ENCODE results near the gene KRTAP1-3.
"Not testable (repeated sequence)": the region's sequence is repeated elsewhere in the genome, so short reads cannot be mapped to it uniquely, and the experiment has no call there.

The KRTAP1-3 gene

GRCh38 chr17:41049110-41049509 lies 14.4 kb upstream of the KRTAP1-3 start:
- CTCF ChIA-PET, result no interaction called here
- no peak for TF ChIP-seq ELF4 (IDR thresholded peaks at IDR 0.05)
- no peak for TF ChIP-seq BHLHE40 (IDR thresholded peaks at IDR 0.05; ENCODE audit: borderline replicate concordance)
- no peak for TF ChIP-seq L3MBTL2 (conservative IDR thresholded peaks at IDR 0.05)
- no peak for TF ChIP-seq TARDBP (IDR thresholded peaks at IDR 0.05)
- TF ChIP-seq FOXM1 (IDR thresholded peaks at IDR 0.05; ENCODE audit: borderline replicate concordance), result no peak
- TF ChIP-seq FOXA1 (IDR thresholded peaks at IDR 0.05), result no peak
- no peak for TF ChIP-seq SUZ12 (IDR thresholded peaks at IDR 0.05)
- TF ChIP-seq LEF1 (IDR thresholded peaks at IDR 0.05; ENCODE audit: borderline replicate concordance), result no peak
- no peak for TF ChIP-seq HDGF (IDR thresholded peaks at IDR 0.05; ENCODE audit: borderline replicate concordance)
- no peak for DNase-seq (ENCODE audit: extremely low spot score)
- POLR2A ChIA-PET, result no interaction called here

- DNase-seq (ENCODE audit: extremely low spot score), result no peak
- POLR2A ChIA-PET, result no interaction called here
- TF ChIP-seq ELF4 (IDR thresholded peaks at IDR 0.05), result no peak
- TF ChIP-seq LEF1 (IDR thresholded peaks at IDR 0.05; ENCODE audit: borderline replicate concordance), result no peak
- TF ChIP-seq BHLHE40 (IDR thresholded peaks at IDR 0.05; ENCODE audit: borderline replicate concordance), result no peak
- no peak for TF ChIP-seq ZNF384 (IDR thresholded peaks at IDR 0.05)
- no peak for TF ChIP-seq L3MBTL2 (conservative IDR thresholded peaks at IDR 0.05)
- no peak for TF ChIP-seq SP1 (IDR thresholded peaks at IDR 0.05)
- no peak for TF ChIP-seq FOXA1 (IDR thresholded peaks at IDR 0.05)
- no peak for TF ChIP-seq FOXM1 (IDR thresholded peaks at IDR 0.05; ENCODE audit: borderline replicate concordance)
- no peak for TF ChIP-seq PKNOX1 (IDR thresholded peaks at IDR 0.05)
- TF ChIP-seq SUZ12 (IDR thresholded peaks at IDR 0.05), result no peak
- TF ChIP-seq CTBP1 (IDR thresholded peaks at IDR 0.05; ENCODE audit: borderline replicate concordance), result no peak
- no peak for TF ChIP-seq ARNT (IDR thresholded peaks at IDR 0.05)
- CTCF ChIA-PET, result no interaction called here
Observed at GRCh38 chr17:41048441-41048840, 13.8 kb upstream of the KRTAP1-3 start.

- DNase-seq (ENCODE audit: extremely low spot score); CTCF ChIA-PET; POLR2A ChIA-PET: not testable (repeated sequence)
Observed at GRCh38 chr17:41046735-41047465, 12.2 kb upstream of the KRTAP1-3 start, which contains the start of gene KRTAP2-1. KRTAP2-1 (minus strand) TSS chr17:41047316; CDS start chr17:41047267, 49 bp downstream.

- POLR2A ChIA-PET, result no interaction called here
Observed at GRCh38 chr17:41042953-41043352, 8.3 kb upstream of the KRTAP1-3 start.

GRCh38 chr17:41040783-41041571 lies 6.3 kb upstream of the KRTAP1-3 start, which contains the start of gene KRTAP1-1:
KRTAP1-1 (minus strand) TSS chr17:41041450; CDS start chr17:41041397, 53 bp downstream.
- DNase-seq (ENCODE audit: extremely low spot score); CTCF ChIA-PET; POLR2A ChIA-PET: not testable (repeated sequence)

More at GRCh38 chr17:41042953-41043352, 8.3 kb upstream of the KRTAP1-3 start:
- no peak for TF ChIP-seq HDGF (IDR thresholded peaks at IDR 0.05; ENCODE audit: borderline replicate concordance)
- no peak for TF ChIP-seq ARNT (IDR thresholded peaks at IDR 0.05)
- no peak for TF ChIP-seq SP1 (IDR thresholded peaks at IDR 0.05)
- no peak for TF ChIP-seq LEF1 (IDR thresholded peaks at IDR 0.05; ENCODE audit: borderline replicate concordance)
- TF ChIP-seq NFRKB (IDR thresholded peaks at IDR 0.05), result no peak
- no peak for TF ChIP-seq BHLHE40 (IDR thresholded peaks at IDR 0.05; ENCODE audit: borderline replicate concordance)
- TF ChIP-seq TARDBP (IDR thresholded peaks at IDR 0.05), result no peak
- no peak for TF ChIP-seq FOXM1 (IDR thresholded peaks at IDR 0.05; ENCODE audit: borderline replicate concordance)
- TF ChIP-seq ELF4 (IDR thresholded peaks at IDR 0.05), result no peak
- TF ChIP-seq FOXK2 (IDR thresholded peaks at IDR 0.05), result no peak
- TF ChIP-seq ZNF384 (IDR thresholded peaks at IDR 0.05), result no peak
- no peak for TF ChIP-seq PKNOX1 (IDR thresholded peaks at IDR 0.05)
- TF ChIP-seq FOXA1 (IDR thresholded peaks at IDR 0.05), result no peak
- no peak for TF ChIP-seq CTBP1 (IDR thresholded peaks at IDR 0.05; ENCODE audit: borderline replicate concordance)
- TF ChIP-seq L3MBTL2 (conservative IDR thresholded peaks at IDR 0.05), result no peak
- TF ChIP-seq SUZ12 (IDR thresholded peaks at IDR 0.05), result no peak
- CTCF ChIA-PET, result no interaction called here
- DNase-seq (ENCODE audit: extremely low spot score), result no peak

GRCh38 chr17:41037853-41038350 lies 3.2 kb upstream of the KRTAP1-3 start:
- ChIA-PET POLR2A (no interaction called here), CTCF (no interaction called here)
- no peak for TF ChIP-seq HDGF (IDR thresholded peaks at IDR 0.05; ENCODE audit: borderline replicate concordance)
- TF ChIP-seq ARNT (IDR thresholded peaks at IDR 0.05), result no peak
- no peak for TF ChIP-seq CTBP1 (IDR thresholded peaks at IDR 0.05; ENCODE audit: borderline replicate concordance)
- TF ChIP-seq SUZ12 (IDR thresholded peaks at IDR 0.05), result no peak
- no peak for DNase-seq (ENCODE audit: extremely low spot score)

- no peak for TF ChIP-seq FOXA1 (IDR thresholded peaks at IDR 0.05)
- TF ChIP-seq PKNOX1 (IDR thresholded peaks at IDR 0.05), result no peak
- TF ChIP-seq NFRKB (IDR thresholded peaks at IDR 0.05), result no peak
- TF ChIP-seq SP1 (IDR thresholded peaks at IDR 0.05), result no peak
- no peak for TF ChIP-seq TARDBP (IDR thresholded peaks at IDR 0.05)
- no peak for TF ChIP-seq HDGF (IDR thresholded peaks at IDR 0.05; ENCODE audit: borderline replicate concordance)
- TF ChIP-seq ELF4 (IDR thresholded peaks at IDR 0.05), result no peak
- no peak for TF ChIP-seq FOXK2 (IDR thresholded peaks at IDR 0.05)
- no peak for TF ChIP-seq ARNT (IDR thresholded peaks at IDR 0.05)
- TF ChIP-seq CTBP1 (IDR thresholded peaks at IDR 0.05; ENCODE audit: borderline replicate concordance), result no peak
- TF ChIP-seq ZNF384 (IDR thresholded peaks at IDR 0.05), result no peak
- TF ChIP-seq LEF1 (IDR thresholded peaks at IDR 0.05; ENCODE audit: borderline replicate concordance), result no peak
- TF ChIP-seq L3MBTL2 (conservative IDR thresholded peaks at IDR 0.05), result no peak
- TF ChIP-seq BHLHE40 (IDR thresholded peaks at IDR 0.05; ENCODE audit: borderline replicate concordance), result no peak
- TF ChIP-seq FOXM1 (IDR thresholded peaks at IDR 0.05; ENCODE audit: borderline replicate concordance), result no peak
- no peak for TF ChIP-seq SUZ12 (IDR thresholded peaks at IDR 0.05)
- POLR2A ChIA-PET, result no interaction called here
- no peak for DNase-seq (ENCODE audit: extremely low spot score)
- CTCF ChIA-PET, result no interaction called here
Observed at GRCh38 chr17:41029633-41030245, 4.9 kb downstream of the KRTAP1-3 start, which contains the start of gene KRTAP1-4. KRTAP1-4 (minus strand) TSS chr17:41030195; CDS start chr17:41030078, 117 bp downstream.

Data from HEK293T (cell line).